Peyer's patch (tissue), 4 donors: ENCODE measurements around the gene CST9L. TPM values are rescaled to one million over a fixed set of nuclear protein-coding genes. Genes with fewer than 3 reads are reported as not detected.

Experiments
- DNase-seq, 3 donors: peaks; one replicate each; pipeline ENCODE4 v3.0.0-alpha.2; 2017 to 2019
- H3K27ac ChIP-seq, 4 donors: fragments of 200-600 bp; sonication (generic); one replicate each; pipeline ENCODE4 v1.5.1; 2016 to 2019
- H3K27me3 ChIP-seq, 2 donors: fragments of 200-600 bp; sonication (generic); one replicate each; pipeline ENCODE4 v1.5.1; 2019
- H3K36me3 ChIP-seq, 3 donors: fragments of 200-600 bp; sonication (generic); one replicate each; pipeline ENCODE4 v1.5.1; 2016 to 2019
- H3K4me1 ChIP-seq, 4 donors: fragments of 200-600 bp; sonication (generic); one replicate each; pipeline ENCODE4 v1.5.1; 2016 to 2019
- H3K4me3 ChIP-seq, 4 donors: fragments of 200-600 bp; sonication (generic); 1 replicate in 3 of 4; 2 replicates in 1 of 4; pipeline ENCODE4 v1.5.1; 2016 to 2019; ENCODE audit warnings: mild to moderate bottlenecking in 1 of 4
- H3K9me3 ChIP-seq, 4 donors: fragments of 200-600 bp; sonication (generic); one replicate each; pipeline ENCODE4 v1.5.1; 2016 to 2019; ENCODE audit warnings: mild to moderate bottlenecking in 1 of 4
- CTCF ChIP-seq, 6 experiments: fragments of 450-650 bp in 4 of 6; fragments of 200-600 bp in 2 of 6; sonication (generic) in 1 of 6; IDR thresholded peaks; one replicate each; pipeline ENCODE4 v1.5.1; 2017 to 2019; ENCODE audit warnings: antibody characterized with exemption in 6 of 6, mild to moderate bottlenecking in 3 of 6, moderate library complexity in 1 of 6
- POLR2A ChIP-seq, 2 donors: fragments of 450-650 bp; IDR thresholded peaks; one replicate each; pipeline ENCODE4 v1.5.1; 2017; ENCODE audit warnings: antibody characterized with exemption in 2 of 2, mild to moderate bottlenecking in 2 of 2, moderate library complexity in 2 of 2
- total RNA-seq, 4 donors: library from RNA; depleted of rRNA; stranded (reverse); fragments of >200 nt; gene quantifications; one replicate each; pipeline ENCODE4 v1.1.0, GENCODE V29; 2016

Gene CST9L
- total RNA-seq, 4 donors from 2014 or later = not detected

- Histone ChIP-seq H3K36me3 (no peaks in the 10 kb centered on the region), H3K27ac (no peak overlapping the region)
- no peak for DNase-seq
Measured at GRCh38 chr20:23520185-23520584, 48.1 kb downstream of the CST9L start.

DNA sequence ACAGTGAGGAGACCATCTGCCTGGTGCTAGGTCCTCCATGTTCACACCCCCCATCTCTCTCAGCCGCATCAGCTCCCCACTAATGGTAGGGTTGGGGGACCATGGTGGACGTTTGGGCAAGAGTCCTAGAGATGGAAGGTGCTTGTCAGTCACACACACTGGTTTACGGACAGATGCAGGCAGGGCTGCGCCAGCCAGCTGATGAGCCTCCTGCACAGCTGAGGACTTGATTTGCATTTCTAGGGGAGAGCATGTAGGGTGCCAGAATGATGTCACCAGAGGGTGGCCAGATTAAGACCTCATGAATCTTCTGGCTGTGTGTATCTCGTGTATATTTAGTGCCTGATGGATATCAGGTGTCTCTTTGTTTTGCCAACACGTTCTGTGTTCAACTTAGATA, 48.7 kb downstream of the CST9L start:
- Histone ChIP-seq H3K4me3 (no peak overlapping the region), H3K36me3 (no peaks in the 10 kb centered on the region), H3K9me3 (no peaks in the 10 kb centered on the region), H3K27ac (no peak overlapping the region), H3K4me1 (no peaks in the 10 kb centered on the region), H3K27me3 (no peaks in the 10 kb centered on the region)
- TF ChIP-seq POLR2A (IDR thresholded peaks at IDR 0.05) (no peak), CTCF (IDR thresholded peaks at IDR 0.05) (no peak)
- no peak for DNase-seq

More at GRCh38 chr20:23520185-23520584, 48.1 kb downstream of the CST9L start:
- H3K4me1 ChIP-seq = no peaks in the 10 kb centered on the region
- H3K4me3 ChIP-seq = no peak overlapping the region
- no peak for TF ChIP-seq CTCF (IDR thresholded peaks at IDR 0.05)
- no peak for TF ChIP-seq POLR2A (IDR thresholded peaks at IDR 0.05)
- no peaks in the 10 kb centered on the region for H3K9me3 ChIP-seq
- no peaks in the 10 kb centered on the region for H3K27me3 ChIP-seq

DNA sequence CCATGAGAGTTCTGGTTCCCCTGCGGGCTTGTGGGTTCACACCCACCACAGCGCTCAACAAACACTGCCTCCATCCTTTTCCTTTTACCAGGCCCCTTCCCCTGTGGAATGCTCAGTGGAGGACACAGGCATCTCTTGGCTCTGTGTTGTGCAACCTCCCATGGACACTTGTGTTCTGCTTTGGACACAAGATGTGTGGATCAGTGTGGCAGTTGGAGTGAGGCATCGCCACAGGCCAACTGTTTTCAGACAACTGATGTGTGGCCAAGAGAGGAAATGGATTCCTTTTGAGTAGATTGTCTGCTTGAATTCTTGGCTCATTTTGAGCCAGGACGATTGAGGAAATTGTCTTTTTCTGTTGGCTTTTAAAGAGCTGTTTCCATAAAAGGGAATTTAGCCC, 50.6 kb downstream of the CST9L start:
- no peaks in the 10 kb centered on the region for H3K4me1 ChIP-seq
- H3K9me3 ChIP-seq = no peaks in the 10 kb centered on the region
- TF ChIP-seq CTCF (IDR thresholded peaks at IDR 0.05) (no peak), POLR2A (IDR thresholded peaks at IDR 0.05) (no peak)
- H3K27me3 ChIP-seq = no peaks in the 10 kb centered on the region
- no peaks in the 10 kb centered on the region for H3K36me3 ChIP-seq
- DNase-seq = no peak
- no peak overlapping the region for H3K27ac ChIP-seq
- no peak overlapping the region for H3K4me3 ChIP-seq

DNA sequence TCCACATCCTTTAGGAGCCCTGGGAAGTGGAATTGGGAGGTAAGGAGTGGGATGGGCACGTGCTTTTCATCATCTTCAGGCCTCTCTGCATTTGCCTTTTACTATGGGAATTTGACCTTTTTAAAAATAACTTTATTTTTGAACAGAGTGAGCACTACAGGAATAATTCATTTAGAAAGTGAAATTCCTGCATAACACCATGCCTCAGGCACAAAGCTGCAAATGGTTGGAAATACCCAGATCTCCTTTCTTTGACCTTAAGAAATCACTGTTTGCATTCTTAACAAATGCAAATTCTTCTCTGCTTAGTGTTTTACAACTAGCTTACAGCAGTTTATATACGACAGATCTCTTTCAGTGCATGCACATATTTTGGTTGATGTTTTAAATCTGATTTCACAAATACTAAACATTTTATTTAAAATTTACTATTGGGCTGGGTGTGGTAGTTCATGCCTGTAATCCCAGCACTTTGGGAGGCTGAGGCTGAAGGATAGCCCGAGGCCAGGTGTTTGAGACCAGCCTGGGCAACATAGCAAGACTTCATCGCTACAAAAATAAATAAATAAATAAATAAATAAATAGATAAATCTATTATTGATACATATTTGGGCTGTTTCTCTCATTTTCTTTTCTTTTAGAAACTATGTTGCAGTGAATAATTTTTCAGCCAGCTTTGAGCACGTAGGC, 52.9 kb downstream of the CST9L start:
- no peaks in the 10 kb centered on the region for H3K27me3 ChIP-seq
- TF ChIP-seq POLR2A (IDR thresholded peaks at IDR 0.05) = no peak
- no peak for TF ChIP-seq CTCF (IDR thresholded peaks at IDR 0.05)
- H3K36me3 ChIP-seq = no peaks in the 10 kb centered on the region
- H3K4me3 ChIP-seq = no peak overlapping the region
- DNase-seq = no peak
- H3K27ac ChIP-seq = no peak overlapping the region
- no peaks in the 10 kb centered on the region for H3K4me1 ChIP-seq
- no peaks in the 10 kb centered on the region for H3K9me3 ChIP-seq

DNA sequence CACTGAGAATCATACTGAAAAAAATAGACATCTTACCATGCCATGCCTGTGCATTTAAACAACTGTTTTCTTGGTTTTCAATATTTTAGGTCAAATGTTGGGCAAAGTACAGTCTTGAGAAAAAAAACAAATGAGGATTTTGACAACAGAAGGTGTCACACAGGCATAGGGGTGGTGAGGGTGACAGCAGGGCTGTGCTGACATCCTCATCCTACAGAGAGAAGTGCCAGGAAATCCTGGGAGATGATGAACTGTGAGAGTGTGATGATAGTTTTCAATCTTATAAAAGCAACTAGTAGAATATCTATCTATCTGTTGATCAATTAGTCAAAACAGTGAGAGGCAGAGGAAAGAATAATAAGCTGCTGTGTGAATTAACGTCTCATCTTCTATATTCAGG, 53.4 kb downstream of the CST9L start:
- no peak for TF ChIP-seq CTCF (IDR thresholded peaks at IDR 0.05)
- TF ChIP-seq POLR2A (IDR thresholded peaks at IDR 0.05) = no peak

More for the DNA sequence above, 53.4 kb downstream of the CST9L start:
- no peaks in the 10 kb centered on the region for H3K27me3 ChIP-seq
- no peak for DNase-seq
- H3K4me3 ChIP-seq = no peak overlapping the region
- no peak overlapping the region for H3K27ac ChIP-seq
- no peaks in the 10 kb centered on the region for H3K36me3 ChIP-seq
- no peaks in the 10 kb centered on the region for H3K4me1 ChIP-seq
- H3K9me3 ChIP-seq = no peaks in the 10 kb centered on the region

Other genes with a start within 250 kb of the CST9L start
- gene NXT1, start 217.7 kb downstream of the CST9L start, total RNA-seq = 10 to 100 TPM in 1 of 4 donors, 1 to 10 TPM in 3; 5.4 to 23.1 (median 7.9) TPM
- 10 to 100 TPM in 1 of 4 donors, 1 to 10 TPM in 3; 5.8 to 14.5 (median 7.9) TPM for gene GZF1, start 206.3 kb downstream of the CST9L start, total RNA-seq
- gene NAPB, start 147.0 kb downstream of the CST9L start, total RNA-seq = 10 to 100 TPM in 3 of 4 donors, 1 to 10 TPM in 1; 7.4 to 13.9 (median 11.9) TPM
- gene CSTL1, start 128.8 kb downstream of the CST9L start, total RNA-seq = not detected
- gene CST11, start 115.6 kb downstream of the CST9L start, total RNA-seq = not detected
- not detected for gene CST8, start 77.4 kb downstream of the CST9L start, total RNA-seq
- not detected for gene CST9, start 37.4 kb upstream of the CST9L start, total RNA-seq
- 1,000 to 10,000 TPM in 2 of 4 donors, 100 to 1,000 TPM in 2; 221 to 1,587 (median 1,027) TPM for gene CST3, start 69.5 kb upstream of the CST9L start, total RNA-seq
- not detected for gene CST4, start 120.6 kb upstream of the CST9L start, total RNA-seq
- not detected for gene CST1, start 182.5 kb upstream of the CST9L start, total RNA-seq